ENCODE results near the gene TTC39B. TPM values are rescaled to one million over a fixed set of nuclear protein-coding genes. Genes with fewer than 3 reads are reported as not detected.

Gene TTC39B
- total and polyA plus RNA-seq, 3 experiments from 2014 or later, result 6.9 to 12.1 (median 11.3) TPM

DNA sequence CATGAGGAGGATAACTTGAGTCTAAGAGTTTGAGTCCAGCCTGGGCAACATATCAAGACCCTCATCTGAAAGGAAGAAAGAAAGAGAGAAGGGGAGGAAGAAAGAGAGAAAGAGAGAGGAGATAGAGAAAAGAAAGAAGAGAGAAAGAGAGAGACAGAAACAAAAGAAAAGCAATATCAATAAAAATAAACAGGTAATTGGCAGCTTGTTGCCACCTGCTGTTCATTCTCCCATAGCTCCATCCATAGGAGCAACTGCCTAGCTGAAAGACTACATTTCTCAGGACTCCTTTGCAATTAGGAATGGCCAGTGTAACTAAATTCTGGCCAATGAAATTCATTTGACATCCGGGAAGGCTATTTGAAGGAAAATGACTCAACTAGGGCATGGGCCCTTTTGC, 4.6 kb upstream of the TTC39B start:
- peaks cover 0 to 6% (median 5%) of the 10 kb centered on the region in 3 donors for H3K36me3 Mint-ChIP-seq
- peak overlapping the region in 6 of 8 donors; percentile 1 to 64 (median 30) for H3K27ac Mint-ChIP-seq
- no peak overlapping the region for H3K4me3 ChIP-seq (ENCODE audit: low read length)
- H3K9me3 Mint-ChIP-seq, result no peaks in the 10 kb centered on the region
- H3K4me3 Mint-ChIP-seq, result no peak overlapping the region
- POLR2A ChIA-PET, result interaction anchor here (1.6 to 2.5 kb wide), 3 partner anchors 12 to 199 kb away, joined by 5 to 22 read pairs (median 7); partner anchors contain the start of gene PSIP1
- DNase-seq, result no peak
- H3K27ac ChIP-seq (ENCODE audit: low read depth, low read length), result no peak overlapping the region
- H3K9me3 ChIP-seq (ENCODE audit: low read length), result no peaks in the 10 kb centered on the region
- H3K4me1 ChIP-seq (ENCODE audit: insufficient read depth, low read length), result peaks cover 30% of the 10 kb centered on the region
- H3K4me1 Mint-ChIP-seq, result peaks cover 22 to 39% (median 30%) of the 10 kb centered on the region in 3 donors
- H3K27me3 ChIP-seq (ENCODE audit: insufficient read depth, low read length, poor library complexity, severe bottlenecking), result no peaks in the 10 kb centered on the region
- no peaks in the 10 kb centered on the region for H3K27me3 Mint-ChIP-seq
- H3K36me3 ChIP-seq (ENCODE audit: insufficient read depth, low read length), result no peaks in the 10 kb centered on the region
- CTCF ChIA-PET, result interaction anchor here (0.7 to 3.6 kb wide), 13 partner anchors 9 to 295 kb away, joined by 3 to 16 read pairs (median 4); no protein-coding TSS in a partner anchor

DNA sequence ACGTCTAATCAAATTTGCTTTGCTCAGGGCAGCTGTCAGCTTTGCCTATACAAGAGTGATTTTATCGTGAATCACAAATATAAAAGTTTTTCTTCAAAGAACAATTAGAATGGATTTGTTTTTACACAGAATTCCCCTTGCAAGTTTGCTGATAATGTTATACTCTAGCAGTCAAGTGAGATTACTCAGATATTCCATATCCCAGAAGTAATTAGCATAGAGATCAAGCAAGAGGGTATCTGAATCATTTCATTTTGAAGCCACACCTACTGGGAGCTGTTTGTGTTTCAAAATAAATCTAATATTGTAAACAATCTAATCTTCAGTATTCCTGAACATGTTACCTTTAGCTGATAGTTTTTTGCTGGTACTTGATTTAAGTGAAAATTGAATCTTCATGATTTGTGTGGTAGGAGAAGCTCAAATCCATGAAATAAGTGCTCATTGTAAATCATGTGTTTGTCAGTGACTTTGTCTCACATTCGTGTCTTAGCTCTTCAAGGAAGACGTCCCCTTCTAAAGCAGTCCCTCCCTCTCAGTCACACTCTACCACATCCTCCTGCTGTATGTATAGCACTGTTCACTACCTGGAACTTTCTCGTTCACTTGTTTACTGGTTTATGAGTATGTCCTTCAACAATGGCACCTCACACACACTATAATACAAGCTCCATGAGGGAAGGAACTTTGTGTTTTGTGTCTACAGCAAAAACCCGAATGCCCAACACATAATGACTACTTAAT, 3.3 kb upstream of the TTC39B start:
- Histone ChIP-seq H3K27ac (ENCODE audit: low read depth, low read length) (no peak overlapping the region), H3K36me3 (ENCODE audit: insufficient read depth, low read length) (no peaks in the 10 kb centered on the region), H3K27me3 (ENCODE audit: insufficient read depth, low read length, poor library complexity, severe bottlenecking) (no peaks in the 10 kb centered on the region), H3K4me1 (ENCODE audit: insufficient read depth, low read length) (peaks cover 37% of the 10 kb centered on the region), H3K4me3 (ENCODE audit: low read length) (no peak overlapping the region), H3K9me3 (ENCODE audit: low read length) (no peaks in the 10 kb centered on the region)
- H3K4me3 Mint-ChIP-seq, result peak overlapping the region; percentile 12 to 70 (median 51)
- ChIA-PET CTCF (interaction anchor here (0.9 to 3.6 kb wide), 12 partner anchors 11 to 100 kb away, joined by 3 to 16 read pairs (median 4); no protein-coding TSS in a partner anchor), POLR2A (interaction anchor here (0.6 to 2.5 kb wide), 8 partner anchors 9 to 243 kb away, joined by 3 to 22 read pairs (median 4); partner anchors contain the start of genes CCDC171 and PSIP1)
- H3K27ac Mint-ChIP-seq, result peak overlapping the region; percentile 38 to 95 (median 87)
- H3K27me3 Mint-ChIP-seq, result no peaks in the 10 kb centered on the region
- DNase-seq, result peak in 2 of 5 donors; percentile 30 to 50
- H3K4me1 Mint-ChIP-seq, result peaks cover 30 to 48% (median 38%) of the 10 kb centered on the region in 3 donors
- H3K9me3 Mint-ChIP-seq, result no peaks in the 10 kb centered on the region
- peaks cover 0 to 15% (median 5%) of the 10 kb centered on the region in 3 donors for H3K36me3 Mint-ChIP-seq

DNA sequence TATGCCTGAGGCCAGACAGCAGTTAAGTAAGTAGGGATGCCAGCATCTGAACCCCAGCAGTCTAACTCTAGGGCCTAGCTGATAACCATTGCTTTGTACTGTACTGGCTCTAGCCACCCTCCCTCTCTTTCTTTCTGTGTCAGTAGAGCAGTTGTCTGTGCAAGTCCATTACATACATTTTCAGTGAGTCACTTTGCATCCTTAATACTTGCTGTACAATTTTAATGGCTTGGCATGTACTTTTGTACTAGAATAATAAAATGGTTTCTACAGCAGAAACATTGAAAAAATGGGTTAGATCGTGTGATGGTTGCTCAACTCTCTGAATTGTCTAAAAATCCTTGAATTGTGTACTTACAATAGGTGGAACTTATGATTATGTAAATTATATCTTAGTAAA, 1.5 kb upstream of the TTC39B start:
- peaks cover under 1 to 15% (median 3%) of the 10 kb centered on the region in 3 donors for H3K36me3 Mint-ChIP-seq
- no peak overlapping the region for H3K27ac ChIP-seq (ENCODE audit: low read depth, low read length)
- H3K9me3 Mint-ChIP-seq, result no peaks in the 10 kb centered on the region
- H3K27me3 Mint-ChIP-seq, result no peaks in the 10 kb centered on the region
- ChIA-PET CTCF (interaction anchor here (1.5 to 3.1 kb wide), 4 partner anchors 9 to 31 kb away, joined by 3 to 10 read pairs (median 4); no protein-coding TSS in a partner anchor), POLR2A (no interaction called here)
- H3K4me3 Mint-ChIP-seq, result peak overlapping the region in 5 of 7 donors; percentile 97 to 100 (median 99)
- no peaks in the 10 kb centered on the region for H3K27me3 ChIP-seq (ENCODE audit: insufficient read depth, low read length, poor library complexity, severe bottlenecking)
- no peaks in the 10 kb centered on the region for H3K9me3 ChIP-seq (ENCODE audit: low read length)
- DNase-seq, result no peak
- H3K27ac Mint-ChIP-seq, result peak overlapping the region in 6 of 8 donors; percentile 46 to 90 (median 84)
- H3K4me3 ChIP-seq (ENCODE audit: low read length), result no peak overlapping the region
- H3K36me3 ChIP-seq (ENCODE audit: insufficient read depth, low read length), result no peaks in the 10 kb centered on the region
- peaks cover 49% of the 10 kb centered on the region for H3K4me1 ChIP-seq (ENCODE audit: insufficient read depth, low read length)
- H3K4me1 Mint-ChIP-seq, result peaks cover 41 to 62% (median 52%) of the 10 kb centered on the region in 3 donors

DNA sequence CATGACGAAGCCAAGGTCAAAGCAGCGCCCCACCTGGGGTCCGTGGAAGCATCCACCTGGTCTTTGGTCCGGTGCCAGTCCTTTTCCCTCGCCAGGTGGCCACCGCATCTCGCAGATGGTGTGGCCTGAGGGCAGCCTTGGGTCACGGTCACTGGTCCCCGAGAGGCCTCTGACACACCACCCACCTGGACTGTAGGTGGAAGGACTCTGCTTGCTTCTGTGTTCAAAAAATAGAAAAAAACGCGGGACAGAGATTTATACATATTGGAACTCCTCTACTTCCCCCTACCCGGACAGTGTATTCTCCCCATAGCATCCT, 466 bp upstream of the TTC39B start:
- POLR2A ChIA-PET, result interaction anchor here (0.5 to 2.3 kb wide), 5 partner anchors 11 to 204 kb away, joined by 3 to 9 read pairs (median 5); partner anchors contain the start of gene PSIP1
- H3K27ac ChIP-seq (ENCODE audit: low read depth, low read length), result peak overlapping the region; percentile 71
- H3K36me3 ChIP-seq (ENCODE audit: insufficient read depth, low read length), result no peaks in the 10 kb centered on the region
- Mint-ChIP-seq H3K4me3 (peak overlapping the region; percentile 97 to 100 (median 99)), H3K4me1 (peaks cover 41 to 62% (median 52%) of the 10 kb centered on the region in 3 donors), H3K27ac (peak overlapping the region; percentile 49 to 95 (median 86)), H3K27me3 (no peaks in the 10 kb centered on the region), H3K36me3 (peaks cover 0 to 15% (median 3%) of the 10 kb centered on the region in 3 donors), H3K9me3 (no peaks in the 10 kb centered on the region)
- H3K27me3 ChIP-seq (ENCODE audit: insufficient read depth, low read length, poor library complexity, severe bottlenecking), result no peaks in the 10 kb centered on the region
- peak overlapping the region; percentile 81 for H3K4me3 ChIP-seq (ENCODE audit: low read length)
- CTCF ChIA-PET, result interaction anchor here (0.9 to 3.6 kb wide), 8 partner anchors 11 to 116 kb away, joined by 3 to 17 read pairs (median 4); partner anchors contain the start of gene SNAPC3
- no peak for DNase-seq
- H3K9me3 ChIP-seq (ENCODE audit: low read length), result no peaks in the 10 kb centered on the region
- peaks cover 49% of the 10 kb centered on the region for H3K4me1 ChIP-seq (ENCODE audit: insufficient read depth, low read length)

DNA sequence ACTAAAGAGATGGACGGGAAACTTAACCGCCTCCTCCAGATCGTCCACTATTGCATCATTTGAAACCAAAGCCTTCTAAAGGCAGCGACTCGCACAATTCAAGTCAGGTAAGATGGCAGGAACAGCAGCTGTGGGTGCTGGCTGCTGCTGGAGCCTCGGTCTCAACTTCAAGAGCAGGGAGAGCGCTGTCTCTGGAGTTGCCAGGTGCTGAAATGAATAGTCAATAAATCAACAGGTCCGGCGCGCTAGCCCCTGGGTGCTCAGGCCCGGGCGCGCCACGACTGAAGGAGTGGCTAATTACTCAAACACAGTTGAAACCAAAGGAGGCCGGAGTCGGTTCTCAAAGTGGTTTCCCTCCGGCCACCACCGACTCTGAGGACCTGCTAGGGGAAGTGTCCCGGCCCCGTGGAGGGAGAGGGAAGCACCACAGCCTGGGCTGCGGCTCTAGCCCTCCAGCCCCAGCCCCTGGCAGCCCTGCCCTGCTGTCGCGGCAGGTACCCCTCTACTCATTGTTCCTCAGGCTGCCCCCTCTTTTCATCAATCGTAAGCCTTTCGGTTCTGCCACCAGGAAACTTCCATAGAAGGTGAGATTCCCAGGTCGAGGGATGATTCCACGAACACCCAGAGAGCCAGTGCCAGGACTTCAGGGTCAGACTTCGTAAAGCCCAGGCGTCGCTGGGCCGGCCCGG, 804 bp downstream of the TTC39B start:
- POLR2A ChIA-PET, result interaction anchor here (1.2 to 2.3 kb wide), 2 partner anchors 12 to 205 kb away, joined by 5 to 9 read pairs; partner anchors contain the start of gene PSIP1
- H3K4me1 Mint-ChIP-seq, result peaks cover 38 to 58% (median 50%) of the 10 kb centered on the region in 3 donors
- H3K27ac ChIP-seq (ENCODE audit: low read depth, low read length), result peak overlapping the region; percentile 71
- H3K4me3 ChIP-seq (ENCODE audit: low read length), result peak overlapping the region; percentile 81
- no peaks in the 10 kb centered on the region for H3K9me3 ChIP-seq (ENCODE audit: low read length)
- peak in 4 of 5 donors; percentile 24 to 69 (median 50) for DNase-seq
- peak overlapping the region; percentile 75 to 98 (median 90) for H3K27ac Mint-ChIP-seq
- no peaks in the 10 kb centered on the region for H3K9me3 Mint-ChIP-seq
- H3K4me1 ChIP-seq (ENCODE audit: insufficient read depth, low read length), result peaks cover 45% of the 10 kb centered on the region
- H3K36me3 Mint-ChIP-seq, result peaks cover 0 to 15% (median 3%) of the 10 kb centered on the region in 3 donors
- H3K27me3 ChIP-seq (ENCODE audit: insufficient read depth, low read length, poor library complexity, severe bottlenecking), result no peaks in the 10 kb centered on the region
- H3K4me3 Mint-ChIP-seq, result peak overlapping the region; percentile 97 to 100 (median 99)
- no peaks in the 10 kb centered on the region for H3K27me3 Mint-ChIP-seq
- no peaks in the 10 kb centered on the region for H3K36me3 ChIP-seq (ENCODE audit: insufficient read depth, low read length)
- CTCF ChIA-PET, result interaction anchor here (0.7 to 3.6 kb wide), 7 partner anchors 10 to 117 kb away, joined by 3 to 17 read pairs (median 6); partner anchors contain the start of gene SNAPC3

DNA sequence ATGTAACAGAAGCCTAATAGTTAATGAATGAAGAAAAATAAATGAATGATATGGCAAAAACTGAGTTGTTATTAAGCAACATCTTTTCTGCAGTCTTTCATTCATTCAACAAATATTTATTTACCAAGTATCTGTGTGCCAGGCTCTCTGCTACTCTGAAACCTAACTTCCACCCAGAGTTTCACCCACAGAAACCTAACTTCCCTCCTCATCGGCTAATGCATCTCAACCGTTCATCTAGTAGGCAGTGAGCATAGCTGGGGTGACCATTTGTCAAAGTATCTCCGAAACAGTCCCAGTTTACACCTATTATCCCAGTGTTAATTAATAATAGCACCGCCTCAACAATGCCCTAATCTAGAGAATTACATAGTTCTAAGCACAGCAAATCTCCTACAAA, 1.5 kb downstream of the TTC39B start:
- Mint-ChIP-seq H3K27me3 (no peaks in the 10 kb centered on the region), H3K27ac (peak overlapping the region; percentile 75 to 98 (median 90)), H3K4me1 (peaks cover 41 to 60% (median 52%) of the 10 kb centered on the region in 3 donors), H3K4me3 (peak overlapping the region; percentile 97 to 100 (median 99)), H3K36me3 (peaks cover 0 to 15% (median 3%) of the 10 kb centered on the region in 3 donors), H3K9me3 (no peaks in the 10 kb centered on the region)
- no peak for DNase-seq
- H3K27ac ChIP-seq (ENCODE audit: low read depth, low read length), result no peak overlapping the region
- ChIA-PET CTCF (interaction anchor here (1.4 to 3.6 kb wide), 3 partner anchors 9 to 28 kb away, joined by 5 to 17 read pairs (median 6); no protein-coding TSS in a partner anchor), POLR2A (interaction anchor here (2.3 kb wide), 1 partner anchor 206 kb away, joined by 9 read pairs; the partner anchor contains the start of gene PSIP1)
- no peaks in the 10 kb centered on the region for H3K36me3 ChIP-seq (ENCODE audit: insufficient read depth, low read length)
- H3K27me3 ChIP-seq (ENCODE audit: insufficient read depth, low read length, poor library complexity, severe bottlenecking), result no peaks in the 10 kb centered on the region
- H3K9me3 ChIP-seq (ENCODE audit: low read length), result no peaks in the 10 kb centered on the region
- peak overlapping the region; percentile 81 for H3K4me3 ChIP-seq (ENCODE audit: low read length)
- peaks cover 47% of the 10 kb centered on the region for H3K4me1 ChIP-seq (ENCODE audit: insufficient read depth, low read length)

DNA sequence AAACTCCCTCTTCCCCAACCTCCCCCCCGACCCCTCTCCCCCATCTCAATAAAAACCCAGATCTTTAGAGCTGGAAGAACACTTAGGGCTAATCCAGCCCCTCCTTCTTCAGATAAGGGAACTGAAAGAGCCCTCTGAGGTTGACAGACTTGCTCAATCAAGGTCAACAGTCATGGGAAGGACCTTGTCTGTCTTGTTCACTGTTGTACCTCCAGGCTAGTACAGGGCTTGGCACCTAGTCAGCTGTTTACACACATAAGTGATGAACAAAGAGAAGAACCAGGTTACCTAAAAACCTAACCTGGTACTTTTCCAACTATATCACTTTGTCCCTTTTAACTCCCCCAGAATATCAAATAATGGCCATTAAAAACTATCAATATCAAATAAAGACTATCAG, 2.4 kb downstream of the TTC39B start:
- H3K4me3 Mint-ChIP-seq, result peak overlapping the region in 6 of 7 donors; percentile 97 to 100 (median 98)
- peaks cover 41 to 60% (median 52%) of the 10 kb centered on the region in 3 donors for H3K4me1 Mint-ChIP-seq
- Histone ChIP-seq H3K9me3 (ENCODE audit: low read length) (no peaks in the 10 kb centered on the region), H3K27ac (ENCODE audit: low read depth, low read length) (no peak overlapping the region), H3K27me3 (ENCODE audit: insufficient read depth, low read length, poor library complexity, severe bottlenecking) (no peaks in the 10 kb centered on the region), H3K4me1 (ENCODE audit: insufficient read depth, low read length) (peaks cover 47% of the 10 kb centered on the region), H3K4me3 (ENCODE audit: low read length) (no peak overlapping the region), H3K36me3 (ENCODE audit: insufficient read depth, low read length) (no peaks in the 10 kb centered on the region)
- peaks cover 0 to 15% (median 3%) of the 10 kb centered on the region in 3 donors for H3K36me3 Mint-ChIP-seq
- H3K27me3 Mint-ChIP-seq, result no peaks in the 10 kb centered on the region
- H3K9me3 Mint-ChIP-seq, result no peaks in the 10 kb centered on the region
- ChIA-PET POLR2A (no interaction called here), CTCF (interaction anchor here (1.4 to 3.6 kb wide), 3 partner anchors 8 to 27 kb away, joined by 5 to 17 read pairs (median 6); no protein-coding TSS in a partner anchor)
- H3K27ac Mint-ChIP-seq, result peak overlapping the region in 6 of 8 donors; percentile 0 to 91 (median 10)
- no peak for DNase-seq

Measured in CD8-positive, alpha-beta memory T cell (primary cell).